ENCODE results near the gene EDDM3A.

The EDDM3A gene

GRCh38 chr14:20748439-20748838 is 2.8 kb downstream of the EDDM3A start:
- Histone ChIP-seq H3K27me3 (ENCODE audit: insufficient read depth, low read length, poor library complexity, severe bottlenecking) (peaks cover 7% of the 10 kb centered on the region), H3K79me2 (ENCODE audit: insufficient read depth, low read length) (no peaks in the 10 kb centered on the region), H3K4me3 (ENCODE audit: low read length, poor library complexity, severe bottlenecking) (no peak overlapping the region), H4K20me1 (ENCODE audit: insufficient read depth, low read length, poor library complexity, severe bottlenecking) (no peaks in the 10 kb centered on the region), H3K9me3 (ENCODE audit: insufficient read depth, low read depth, low read length) (peaks cover 11% of the 10 kb centered on the region; the same call in 1 of the 2 replicates), H2AFZ (ENCODE audit: low read length) (no peak overlapping the region), H3K36me3 (ENCODE audit: insufficient read depth, low read length) (no peaks in the 10 kb centered on the region), H3K9me2 (replicated peaks; ENCODE audit: low read depth, low read length) (no peaks in the 10 kb centered on the region), H3K4me1 (ENCODE audit: insufficient read depth, low read length, poor library complexity, severe bottlenecking) (no peaks in the 10 kb centered on the region), H3K4me2 (ENCODE audit: low read depth, low read length, poor library complexity, severe bottlenecking) (no peak overlapping the region), H3K9ac (ENCODE audit: low read depth, low read length, poor library complexity, severe bottlenecking) (no peak overlapping the region), H3F3A (ENCODE audit: low read depth) (no peaks in the 10 kb centered on the region)
- TF ChIP-seq EZH2phosphoT487 (IDR thresholded peaks at IDR 0.05; ENCODE audit: borderline replicate concordance) (no peak), CTCF (conservative IDR thresholded peaks at IDR 0.05; ENCODE audit: low read length) (no peak)

GRCh38 chr14:20750194-20750593 is 4.5 kb downstream of the EDDM3A start:
- Histone ChIP-seq H3K9ac (ENCODE audit: low read depth, low read length, poor library complexity, severe bottlenecking) (no peak overlapping the region), H2AFZ (ENCODE audit: low read length) (no peak overlapping the region), H3K4me3 (ENCODE audit: low read length, poor library complexity, severe bottlenecking) (no peak overlapping the region), H3K4me2 (ENCODE audit: low read depth, low read length, poor library complexity, severe bottlenecking) (no peak overlapping the region), H3K9me3 (ENCODE audit: insufficient read depth, low read depth, low read length) (peaks cover 11% of the 10 kb centered on the region; the same call in 1 of the 2 replicates), H3K36me3 (ENCODE audit: insufficient read depth, low read length) (no peaks in the 10 kb centered on the region), H3K27me3 (ENCODE audit: insufficient read depth, low read length, poor library complexity, severe bottlenecking) (peaks cover 7% of the 10 kb centered on the region), H4K20me1 (ENCODE audit: insufficient read depth, low read length, poor library complexity, severe bottlenecking) (no peaks in the 10 kb centered on the region), H3F3A (ENCODE audit: low read depth) (no peaks in the 10 kb centered on the region), H3K9me2 (replicated peaks; ENCODE audit: low read depth, low read length) (no peaks in the 10 kb centered on the region), H3K79me2 (ENCODE audit: insufficient read depth, low read length) (no peaks in the 10 kb centered on the region), H3K4me1 (ENCODE audit: insufficient read depth, low read length, poor library complexity, severe bottlenecking) (no peaks in the 10 kb centered on the region)
- no peak for TF ChIP-seq EZH2phosphoT487 (IDR thresholded peaks at IDR 0.05; ENCODE audit: borderline replicate concordance)
- TF ChIP-seq CTCF (conservative IDR thresholded peaks at IDR 0.05; ENCODE audit: low read length): no peak

GRCh38 chr14:20751963-20752562 is 6.4 kb downstream of the EDDM3A start:
- Histone ChIP-seq H3K9me3 (ENCODE audit: insufficient read depth, low read depth, low read length) (peaks cover 11% of the 10 kb centered on the region; the same call in 1 of the 2 replicates), H3K4me2 (ENCODE audit: low read depth, low read length, poor library complexity, severe bottlenecking) (no peak overlapping the region), H3K9me2 (replicated peaks; ENCODE audit: low read depth, low read length) (no peaks in the 10 kb centered on the region), H3K27me3 (ENCODE audit: insufficient read depth, low read length, poor library complexity, severe bottlenecking) (peaks cover 7% of the 10 kb centered on the region), H3K9ac (ENCODE audit: low read depth, low read length, poor library complexity, severe bottlenecking) (no peak overlapping the region), H4K20me1 (ENCODE audit: insufficient read depth, low read length, poor library complexity, severe bottlenecking) (no peaks in the 10 kb centered on the region), H3K36me3 (ENCODE audit: insufficient read depth, low read length) (no peaks in the 10 kb centered on the region), H3K4me1 (ENCODE audit: insufficient read depth, low read length, poor library complexity, severe bottlenecking) (no peaks in the 10 kb centered on the region), H2AFZ (ENCODE audit: low read length) (no peak overlapping the region), H3K4me3 (ENCODE audit: low read length, poor library complexity, severe bottlenecking) (no peak overlapping the region), H3F3A (ENCODE audit: low read depth) (no peaks in the 10 kb centered on the region), H3K79me2 (ENCODE audit: insufficient read depth, low read length) (no peaks in the 10 kb centered on the region)
- no peak for TF ChIP-seq EZH2phosphoT487 (IDR thresholded peaks at IDR 0.05; ENCODE audit: borderline replicate concordance)
- no peak for TF ChIP-seq CTCF (conservative IDR thresholded peaks at IDR 0.05; ENCODE audit: low read length)

Data from Loucy (cell line).